Measurements from ENCODE around the gene PKP4.
"Not testable (repeated sequence)": the region's sequence is repeated elsewhere in the genome, so short reads cannot be mapped to it uniquely, and the experiment has no call there.

The PKP4 gene

DNA sequence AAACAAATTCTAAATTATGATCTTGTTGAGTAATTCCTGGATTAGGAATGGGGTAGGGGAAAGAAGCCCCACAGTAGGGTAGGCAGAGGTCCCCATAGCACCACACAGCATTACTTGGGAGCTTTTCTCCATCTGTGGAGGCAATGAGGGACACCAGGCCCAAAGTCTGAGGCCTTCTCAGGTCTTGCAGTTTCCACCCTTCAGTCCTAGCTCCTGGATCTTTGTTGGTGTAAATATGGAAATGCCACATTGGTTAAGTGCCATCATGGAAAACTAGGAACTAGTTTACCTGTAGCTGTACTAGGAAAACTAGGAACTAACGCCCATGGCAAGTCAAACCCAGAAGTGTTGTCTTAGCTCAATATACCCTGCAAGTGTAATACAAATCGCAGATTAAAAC, 225.1 kb downstream of the PKP4 start:
- no peaks in the 10 kb centered on the region for H3K9me3 Mint-ChIP-seq
- intact Hi-C loops (cut with micrococcal nuclease) = no loop called here
- H3K36me3 Mint-ChIP-seq (ENCODE audit: low read depth) = peaks cover 25% of the 10 kb centered on the region
- no peak overlapping the region for H3K4me3 Mint-ChIP-seq
- no peak overlapping the region for H3K27ac Mint-ChIP-seq
- no peaks in the 10 kb centered on the region for H3K4me1 Mint-ChIP-seq (ENCODE audit: low read depth)
- no peaks in the 10 kb centered on the region for H3K27me3 Mint-ChIP-seq

GRCh38 chr2:158685646-158686045, 228.9 kb downstream of the PKP4 start:
- intact Hi-C loops (cut with micrococcal nuclease) = no loop called here
- H3K4me3 Mint-ChIP-seq = no peak overlapping the region
- peaks cover 3% of the 10 kb centered on the region for H3K36me3 Mint-ChIP-seq (ENCODE audit: low read depth)
- no peaks in the 10 kb centered on the region for H3K9me3 Mint-ChIP-seq
- no peaks in the 10 kb centered on the region for H3K27me3 Mint-ChIP-seq
- no peak overlapping the region for H3K27ac Mint-ChIP-seq
- H3K4me1 Mint-ChIP-seq (ENCODE audit: low read depth) = no peaks in the 10 kb centered on the region

DNA sequence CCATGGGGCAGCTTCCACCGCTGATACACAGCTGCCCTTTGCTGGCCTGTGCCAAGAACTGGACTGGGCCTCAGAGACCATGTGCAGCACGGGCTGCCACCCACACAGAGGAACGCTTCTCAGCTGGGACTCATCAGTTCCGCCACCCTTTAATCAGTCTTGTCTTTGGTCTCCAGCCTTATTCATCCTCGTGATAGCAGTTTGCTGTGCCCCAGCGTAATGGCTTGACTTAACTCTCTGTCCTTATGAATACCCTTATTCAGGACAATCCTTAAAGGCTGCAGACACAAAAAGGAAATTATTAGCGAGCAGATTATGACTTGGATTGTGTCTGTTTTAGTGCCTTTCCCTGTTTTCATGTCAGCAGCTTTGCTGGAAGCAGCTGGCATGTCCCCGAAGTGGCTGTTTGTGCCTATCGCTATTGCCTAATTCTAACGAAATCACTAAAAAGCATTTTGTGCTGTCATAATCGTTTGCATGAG, 229.5 kb downstream of the PKP4 start:
- Mint-ChIP-seq H3K4me3 (no peak overlapping the region), H3K27ac (no peak overlapping the region), H3K9me3 (no peaks in the 10 kb centered on the region), H3K27me3 (no peaks in the 10 kb centered on the region), H3K36me3 (ENCODE audit: low read depth) (no peaks in the 10 kb centered on the region), H3K4me1 (ENCODE audit: low read depth) (no peaks in the 10 kb centered on the region)
- intact Hi-C loops (cut with micrococcal nuclease) = no loop called here

DNA sequence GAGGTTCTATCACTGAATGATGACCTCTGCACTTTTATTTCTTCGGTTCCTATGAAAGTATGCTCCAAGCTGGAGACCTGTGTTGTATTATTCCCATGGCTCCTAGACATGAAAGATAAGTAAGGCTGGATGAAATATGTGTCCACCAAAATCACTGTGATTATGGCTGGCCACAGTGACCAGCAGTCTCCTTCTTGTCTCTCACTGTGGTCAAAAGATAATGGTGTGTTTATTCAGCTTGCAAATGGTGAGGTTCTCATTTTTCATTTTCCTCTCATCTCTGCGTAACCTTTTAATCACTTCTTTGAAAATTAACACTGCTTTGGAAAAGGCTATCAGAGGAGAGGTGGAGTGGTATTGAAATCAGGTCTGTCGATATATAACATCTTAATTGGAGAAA, 230.6 kb downstream of the PKP4 start:
- H3K9me3 Mint-ChIP-seq = no peaks in the 10 kb centered on the region
- H3K36me3 Mint-ChIP-seq (ENCODE audit: low read depth) = no peaks in the 10 kb centered on the region
- no peak overlapping the region for H3K27ac Mint-ChIP-seq
- H3K27me3 Mint-ChIP-seq = no peaks in the 10 kb centered on the region
- no peaks in the 10 kb centered on the region for H3K4me1 Mint-ChIP-seq (ENCODE audit: low read depth)
- no peak overlapping the region for H3K4me3 Mint-ChIP-seq
- intact Hi-C loops (cut with micrococcal nuclease) = no loop called here

DNA sequence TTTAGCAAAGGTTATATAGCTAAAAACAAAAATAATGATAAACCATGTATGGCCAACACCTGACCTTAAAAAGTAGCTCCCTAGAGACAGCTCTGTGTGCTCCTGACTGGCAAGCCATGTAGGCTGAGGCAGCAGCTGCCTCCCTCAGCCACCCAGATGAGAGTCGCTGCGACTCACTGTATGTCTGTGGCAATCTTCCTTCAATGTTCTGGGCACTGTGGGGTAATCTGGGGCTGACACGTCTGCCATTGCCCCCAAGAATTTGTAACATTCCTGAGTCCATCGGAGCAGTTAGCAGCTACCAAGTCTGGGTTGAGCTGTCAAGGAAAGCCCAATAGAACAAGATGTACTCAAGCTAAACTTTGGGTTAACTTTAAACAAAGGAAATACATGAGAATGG, 232.0 kb downstream of the PKP4 start:
- intact Hi-C loops (cut with micrococcal nuclease) = no loop called here
- no peak overlapping the region for H3K27ac Mint-ChIP-seq
- H3K9me3 Mint-ChIP-seq = no peaks in the 10 kb centered on the region
- H3K36me3 Mint-ChIP-seq (ENCODE audit: low read depth) = no peaks in the 10 kb centered on the region
- H3K27me3 Mint-ChIP-seq = no peaks in the 10 kb centered on the region
- no peak overlapping the region for H3K4me3 Mint-ChIP-seq
- no peaks in the 10 kb centered on the region for H3K4me1 Mint-ChIP-seq (ENCODE audit: low read depth)

DNA sequence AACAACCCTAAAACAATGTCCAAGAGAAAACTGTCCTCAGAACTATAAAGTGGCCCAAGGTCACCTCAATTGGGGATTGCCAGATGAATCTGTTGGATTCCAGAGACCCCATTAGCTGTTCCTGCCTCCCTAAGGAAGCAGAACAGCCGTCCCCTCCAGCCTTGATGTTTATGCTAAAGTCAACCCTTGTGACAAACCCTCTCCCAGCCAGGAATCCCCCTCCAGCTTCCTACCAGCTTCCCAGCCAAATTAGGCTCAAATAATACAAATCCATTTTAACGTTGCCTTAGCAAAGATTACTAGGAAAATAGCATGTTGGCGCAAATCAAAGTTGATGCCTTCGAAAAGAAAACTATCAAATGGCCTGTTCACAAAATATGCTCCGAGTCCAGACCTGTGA, 232.6 kb downstream of the PKP4 start:
- no peak overlapping the region for H3K4me3 Mint-ChIP-seq
- H3K9me3 Mint-ChIP-seq = no peaks in the 10 kb centered on the region
- no peaks in the 10 kb centered on the region for H3K4me1 Mint-ChIP-seq (ENCODE audit: low read depth)
- no peaks in the 10 kb centered on the region for H3K27me3 Mint-ChIP-seq
- H3K36me3 Mint-ChIP-seq (ENCODE audit: low read depth) = no peaks in the 10 kb centered on the region
- intact Hi-C loops (cut with micrococcal nuclease) = no loop called here
- no peak overlapping the region for H3K27ac Mint-ChIP-seq

DNA sequence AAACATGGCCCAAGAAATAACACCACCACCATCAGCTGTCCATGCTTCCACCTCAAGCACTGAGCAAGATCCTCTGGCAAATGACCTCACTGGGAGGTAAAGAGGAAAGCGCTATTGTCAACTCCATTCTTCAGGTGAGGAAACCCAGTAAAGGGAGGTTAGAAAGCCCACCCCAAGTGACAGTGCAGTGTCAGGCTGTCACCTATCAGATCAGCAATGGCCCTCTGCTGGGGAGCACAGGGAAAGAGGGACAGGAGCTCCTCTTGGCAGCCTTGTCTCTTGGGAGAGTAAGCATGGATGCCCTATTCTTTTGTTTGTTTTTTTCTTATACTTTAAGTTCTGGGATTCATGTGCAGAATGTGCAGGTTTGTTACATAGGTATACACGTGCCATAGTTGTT, 234.1 kb downstream of the PKP4 start:
- intact Hi-C loops (cut with micrococcal nuclease) = no loop called here
- H3K36me3 Mint-ChIP-seq (ENCODE audit: low read depth) = no peaks in the 10 kb centered on the region
- H3K27me3 Mint-ChIP-seq = no peaks in the 10 kb centered on the region
- H3K27ac Mint-ChIP-seq = no peak overlapping the region
- no peaks in the 10 kb centered on the region for H3K4me1 Mint-ChIP-seq (ENCODE audit: low read depth)
- no peak overlapping the region for H3K4me3 Mint-ChIP-seq
- no peaks in the 10 kb centered on the region for H3K9me3 Mint-ChIP-seq

DNA sequence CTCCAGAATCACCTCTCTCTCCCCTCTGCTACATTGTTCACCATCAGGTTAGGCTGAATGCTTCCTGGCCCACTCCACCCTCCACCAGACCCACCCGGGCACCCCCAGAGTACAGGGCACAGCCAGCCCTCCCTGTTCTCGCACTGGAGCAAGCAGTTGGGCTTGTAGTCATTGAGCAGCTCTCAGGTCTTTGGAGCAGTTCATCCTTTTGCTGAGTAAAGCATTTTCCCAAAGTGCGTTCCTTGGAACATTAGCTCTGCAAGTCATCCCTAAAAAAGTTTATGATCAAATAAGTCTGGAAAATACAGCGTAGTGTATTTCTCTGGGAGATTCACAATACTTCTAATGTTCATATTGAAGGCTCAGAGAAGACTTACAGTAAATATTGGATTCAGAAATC, 234.9 kb downstream of the PKP4 start:
- Mint-ChIP-seq H3K27me3 (no peaks in the 10 kb centered on the region), H3K9me3 (peaks cover 2% of the 10 kb centered on the region), H3K27ac (no peak overlapping the region), H3K4me3 (no peak overlapping the region), H3K4me1 (ENCODE audit: low read depth) (no peaks in the 10 kb centered on the region), H3K36me3 (ENCODE audit: low read depth) (no peaks in the 10 kb centered on the region)
- intact Hi-C loops (cut with micrococcal nuclease) = no loop called here

GRCh38 chr2:158692372-158693103, 235.8 kb downstream of the PKP4 start:
- Mint-ChIP-seq H3K4me1 (ENCODE audit: low read depth) (no peaks in the 10 kb centered on the region), H3K27ac (no peak overlapping the region)
- intact Hi-C loops (cut with micrococcal nuclease) = no loop called here

GRCh38 chr2:158693476-158693875, 236.7 kb downstream of the PKP4 start:
- H3K4me3 Mint-ChIP-seq = no peak overlapping the region

More at GRCh38 chr2:158692372-158693103, 235.8 kb downstream of the PKP4 start:
- peaks cover 12% of the 10 kb centered on the region for H3K9me3 Mint-ChIP-seq
- no peaks in the 10 kb centered on the region for H3K36me3 Mint-ChIP-seq (ENCODE audit: low read depth)
- no peak overlapping the region for H3K4me3 Mint-ChIP-seq
- H3K27me3 Mint-ChIP-seq = no peaks in the 10 kb centered on the region

GRCh38 chr2:158695305-158695704, 238.6 kb downstream of the PKP4 start:
- H3K27me3 Mint-ChIP-seq = no peaks in the 10 kb centered on the region
- no peak overlapping the region for H3K4me3 Mint-ChIP-seq
- no peak overlapping the region for H3K27ac Mint-ChIP-seq
- H3K9me3 Mint-ChIP-seq = peaks cover 12% of the 10 kb centered on the region
- intact Hi-C loops (cut with micrococcal nuclease) = no loop called here
- no peaks in the 10 kb centered on the region for H3K36me3 Mint-ChIP-seq (ENCODE audit: low read depth)
- H3K4me1 Mint-ChIP-seq (ENCODE audit: low read depth) = no peaks in the 10 kb centered on the region

More at GRCh38 chr2:158693476-158693875, 236.7 kb downstream of the PKP4 start:
- Mint-ChIP-seq H3K4me1 (ENCODE audit: low read depth) (no peaks in the 10 kb centered on the region), H3K27me3 (no peaks in the 10 kb centered on the region), H3K27ac (no peak overlapping the region), H3K9me3 (peaks cover 12% of the 10 kb centered on the region), H3K36me3 (ENCODE audit: low read depth) (no peaks in the 10 kb centered on the region)
- intact Hi-C loops (cut with micrococcal nuclease) = no loop called here

DNA sequence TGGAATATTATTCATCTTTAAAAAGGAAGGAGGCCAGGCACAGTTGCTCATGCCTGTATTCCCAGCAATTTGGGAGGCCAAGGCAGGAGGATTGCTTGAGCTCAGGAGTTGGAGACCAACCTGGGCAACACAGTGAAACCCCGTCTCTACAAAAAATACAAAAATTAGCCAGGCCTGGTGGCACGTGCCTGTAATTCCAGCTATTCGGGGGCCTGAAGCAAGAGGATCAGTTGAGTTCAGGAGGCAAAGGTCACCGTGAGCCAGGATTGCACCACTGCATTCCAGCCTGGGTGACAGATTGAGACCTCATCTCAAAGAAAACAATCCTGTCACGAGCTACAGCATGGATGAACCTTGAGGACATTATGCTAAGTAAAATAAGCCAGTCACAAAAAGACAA, 239.0 kb downstream of the PKP4 start:
- H3K36me3 Mint-ChIP-seq (ENCODE audit: low read depth); H3K27me3 Mint-ChIP-seq; H3K4me1 Mint-ChIP-seq (ENCODE audit: low read depth); intact Hi-C loops (cut with micrococcal nuclease); H3K27ac Mint-ChIP-seq; H3K4me3 Mint-ChIP-seq: not testable (repeated sequence)
- H3K9me3 Mint-ChIP-seq = peaks cover 12% of the 10 kb centered on the region

DNA sequence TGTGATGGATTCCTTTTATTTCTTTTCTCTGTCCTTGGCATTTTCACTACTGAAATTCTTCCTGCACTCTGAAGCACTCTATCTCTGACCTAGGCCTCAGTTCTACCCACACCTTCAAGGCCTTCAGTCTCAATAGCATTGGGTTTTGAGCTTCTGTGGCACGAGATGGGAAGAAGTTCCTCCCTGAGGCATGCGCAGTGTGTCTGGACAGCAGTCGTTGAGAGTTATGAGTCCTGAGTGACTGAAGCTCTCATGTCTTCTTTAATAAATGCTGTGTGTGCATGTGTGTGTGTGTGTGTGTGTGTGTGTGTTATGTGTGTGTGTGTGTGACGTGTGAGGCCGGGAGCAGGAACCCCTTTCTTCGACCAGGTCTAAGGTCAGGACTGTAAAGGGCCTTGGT, 242.6 kb downstream of the PKP4 start:
- no peaks in the 10 kb centered on the region for H3K27me3 Mint-ChIP-seq
- peaks cover 17% of the 10 kb centered on the region for H3K9me3 Mint-ChIP-seq
- no peak overlapping the region for H3K27ac Mint-ChIP-seq
- H3K4me1 Mint-ChIP-seq (ENCODE audit: low read depth) = no peaks in the 10 kb centered on the region
- no peaks in the 10 kb centered on the region for H3K36me3 Mint-ChIP-seq (ENCODE audit: low read depth)
- intact Hi-C loops (cut with micrococcal nuclease) = no loop called here
- H3K4me3 Mint-ChIP-seq = no peak overlapping the region

GRCh38 chr2:158701101-158701500, 244.3 kb downstream of the PKP4 start:
- intact Hi-C loops (cut with micrococcal nuclease) = no loop called here
- Mint-ChIP-seq H3K27me3 (no peaks in the 10 kb centered on the region), H3K9me3 (peaks cover 34% of the 10 kb centered on the region), H3K27ac (no peak overlapping the region), H3K4me3 (no peak overlapping the region), H3K4me1 (ENCODE audit: low read depth) (no peaks in the 10 kb centered on the region), H3K36me3 (ENCODE audit: low read depth) (no peaks in the 10 kb centered on the region)

GRCh38 chr2:158702740-158703139, 246.0 kb downstream of the PKP4 start:
- Mint-ChIP-seq H3K4me3 (no peak overlapping the region), H3K27me3 (no peaks in the 10 kb centered on the region), H3K4me1 (ENCODE audit: low read depth) (no peaks in the 10 kb centered on the region), H3K9me3 (peaks cover 22% of the 10 kb centered on the region), H3K36me3 (ENCODE audit: low read depth) (no peaks in the 10 kb centered on the region), H3K27ac (no peak overlapping the region)
- intact Hi-C loops (cut with micrococcal nuclease) = no loop called here
